ENCODE results near the gene NENF. TPM values are rescaled to one million over a fixed set of nuclear protein-coding genes. Genes with fewer than 3 reads are reported as not detected.
"Not testable (repeated sequence)": the region's sequence is repeated elsewhere in the genome, so short reads cannot be mapped to it uniquely, and the experiment has no call there.

Gene NENF
- total RNA-seq, 4 donors from 2014 or later = 82.8 to 139 (median 84.6) TPM

DNA sequence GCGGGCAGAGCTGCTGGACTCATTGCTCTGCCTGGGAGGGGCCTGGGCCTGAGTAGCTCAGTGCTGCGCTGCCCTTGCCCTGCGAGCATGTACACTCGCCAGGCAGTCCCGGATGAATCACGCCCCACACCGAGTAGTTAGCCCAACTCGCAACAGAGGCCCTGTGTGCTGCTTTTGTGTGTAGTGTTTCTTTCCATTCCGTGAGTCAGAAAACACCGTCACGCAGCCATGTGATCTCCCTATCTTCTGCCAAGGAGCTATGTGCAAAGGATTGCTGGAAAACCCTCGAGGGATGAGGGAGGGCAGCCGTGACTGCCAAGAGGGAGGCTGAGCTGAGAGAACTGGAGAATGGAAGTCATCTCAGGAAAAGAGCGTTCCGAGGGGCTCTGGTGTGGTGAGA lies 37.3 kb downstream of the NENF start:
- TF ChIP-seq POLR2A (IDR thresholded peaks at IDR 0.05) = no peak
- TF ChIP-seq, protein P1, sequence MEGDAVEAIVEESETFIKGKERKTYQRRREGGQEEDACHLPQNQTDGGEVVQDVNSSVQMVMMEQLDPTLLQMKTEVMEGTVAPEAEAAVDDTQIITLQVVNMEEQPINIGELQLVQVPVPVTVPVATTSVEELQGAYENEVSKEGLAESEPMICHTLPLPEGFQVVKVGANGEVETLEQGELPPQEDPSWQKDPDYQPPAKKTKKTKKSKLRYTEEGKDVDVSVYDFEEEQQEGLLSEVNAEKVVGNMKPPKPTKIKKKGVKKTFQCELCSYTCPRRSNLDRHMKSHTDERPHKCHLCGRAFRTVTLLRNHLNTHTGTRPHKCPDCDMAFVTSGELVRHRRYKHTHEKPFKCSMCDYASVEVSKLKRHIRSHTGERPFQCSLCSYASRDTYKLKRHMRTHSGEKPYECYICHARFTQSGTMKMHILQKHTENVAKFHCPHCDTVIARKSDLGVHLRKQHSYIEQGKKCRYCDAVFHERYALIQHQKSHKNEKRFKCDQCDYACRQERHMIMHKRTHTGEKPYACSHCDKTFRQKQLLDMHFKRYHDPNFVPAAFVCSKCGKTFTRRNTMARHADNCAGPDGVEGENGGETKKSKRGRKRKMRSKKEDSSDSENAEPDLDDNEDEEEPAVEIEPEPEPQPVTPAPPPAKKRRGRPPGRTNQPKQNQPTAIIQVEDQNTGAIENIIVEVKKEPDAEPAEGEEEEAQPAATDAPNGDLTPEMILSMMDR (IDR thresholded peaks at IDR 0.05) = no peak
- WGBS, 2 donors = 17 to 32% methylated on average over 15 of the region's 15 CpGs
- no peak overlapping the region for H3K4me3 ChIP-seq (ENCODE audit: low read depth, poor library complexity, severe bottlenecking)
- intact Hi-C loops (cut with DNase I; ENCODE audit: low total_unique reads) = loop anchor here (10.0 kb wide), 1 partner anchor 155 kb away; a partner anchor contains a TSS
- peak; percentile 93 to 97 for DNase-seq (ENCODE audit: low spot score in 2 of 2)

GRCh38 chr1:212471286-212471685 lies 38.6 kb downstream of the NENF start:
- no peak for DNase-seq (ENCODE audit: low spot score in 2 of 2)
- no peak for TF ChIP-seq POLR2A (IDR thresholded peaks at IDR 0.05)
- TF ChIP-seq, protein P1 (IDR thresholded peaks at IDR 0.05) = no peak
- H3K4me3 ChIP-seq (ENCODE audit: low read depth, poor library complexity, severe bottlenecking) = no peak overlapping the region
- intact Hi-C loops (cut with DNase I; ENCODE audit: low total_unique reads) = loop anchor here (10.0 kb wide), 1 partner anchor 154 kb away; a partner anchor contains a TSS
- 99% methylated on average over 3 of the region's 3 CpGs for WGBS, 2 donors

DNA sequence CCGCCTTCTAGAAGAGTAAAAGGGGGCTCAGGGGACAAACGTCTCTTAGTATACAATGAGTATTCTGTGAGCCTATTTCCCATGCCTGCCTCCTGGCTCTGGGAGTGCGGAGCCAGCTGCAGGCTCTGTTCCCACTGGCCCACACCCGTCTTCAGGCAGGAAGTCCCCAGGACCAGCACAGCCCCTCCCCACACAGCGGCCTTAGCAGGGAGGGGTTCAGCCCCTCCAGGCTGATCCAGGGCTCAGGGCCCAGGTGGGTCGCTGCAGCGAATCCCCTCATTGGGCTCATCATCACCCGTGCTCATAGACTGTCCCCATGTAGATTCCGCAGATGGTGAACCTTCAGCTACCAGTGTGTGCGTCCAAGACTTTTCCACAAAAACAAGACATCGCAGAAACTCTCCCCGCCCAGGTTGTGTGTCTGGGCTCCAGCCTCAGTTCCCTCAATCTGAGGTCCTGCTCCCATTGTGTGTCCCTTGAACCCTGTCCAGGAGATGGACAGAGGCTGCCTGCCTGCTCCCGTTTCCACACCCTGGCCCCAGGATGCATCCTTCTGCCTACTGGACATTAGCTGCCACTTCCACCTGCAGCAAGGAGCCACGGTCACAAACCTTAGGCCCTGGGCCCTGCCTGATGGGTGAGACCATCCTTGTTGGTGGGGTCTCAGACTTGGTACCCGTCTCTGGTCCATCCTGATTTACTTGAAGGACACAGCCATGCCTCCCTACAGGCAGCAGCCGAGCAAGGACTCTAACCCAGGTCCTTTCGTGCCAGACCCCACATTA lies 39.4 kb downstream of the NENF start:
- WGBS, 2 donors = 89 to 93% methylated on average over 15 to 17 of the region's 17 CpGs
- TF ChIP-seq POLR2A (IDR thresholded peaks at IDR 0.05) = no peak
- TF ChIP-seq, protein P1 (IDR thresholded peaks at IDR 0.05) = no peak
- no peak overlapping the region for H3K4me3 ChIP-seq (ENCODE audit: low read depth, poor library complexity, severe bottlenecking)
- DNase-seq (ENCODE audit: low spot score in 2 of 2) = no peak
- intact Hi-C loops (cut with DNase I; ENCODE audit: low total_unique reads) = loop anchor here (10.0 kb wide), 1 partner anchor 153 kb away; a partner anchor contains a TSS

- TF ChIP-seq POLR2A (IDR thresholded peaks at IDR 0.05) = no peak
- TF ChIP-seq, protein P1 (IDR thresholded peaks at IDR 0.05) = no peak
- intact Hi-C loops (cut with DNase I; ENCODE audit: low total_unique reads) = loop anchor here (10.0 kb wide), 1 partner anchor 151 kb away; a partner anchor contains a TSS
- DNase-seq (ENCODE audit: low spot score in 2 of 2) = no peak
- H3K4me3 ChIP-seq (ENCODE audit: low read depth, poor library complexity, severe bottlenecking) = no peak overlapping the region
- WGBS, 2 donors = 89 to 91% methylated on average over 9 of the region's 9 CpGs
Observed at GRCh38 chr1:212473729-212474128, 41.0 kb downstream of the NENF start.

DNA sequence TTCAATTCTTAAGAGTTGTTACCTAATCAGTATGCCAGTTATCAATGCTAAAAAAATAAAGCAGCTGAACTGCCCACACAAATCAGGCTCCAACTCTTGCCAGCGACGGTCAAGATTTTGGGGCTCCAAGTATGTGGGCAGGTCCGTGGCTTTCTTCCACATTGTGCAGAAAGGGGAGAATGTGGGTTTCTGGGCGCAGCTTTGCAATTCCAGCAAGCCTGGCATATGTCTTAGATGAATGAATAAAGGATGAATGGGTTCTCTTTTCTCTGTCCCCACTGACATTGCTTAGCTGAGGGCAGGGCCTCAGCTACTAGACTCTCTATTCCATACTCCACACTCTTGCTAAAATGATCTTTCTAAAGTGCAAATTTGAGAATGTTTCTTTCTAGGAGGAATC lies 42.4 kb downstream of the NENF start:
- 83 to 85% methylated on average over 4 of the region's 4 CpGs for WGBS, 2 donors
- intact Hi-C loops (cut with DNase I; ENCODE audit: low total_unique reads) = loop anchor here (10.0 kb wide), 1 partner anchor 150 kb away; a partner anchor contains a TSS
- TF ChIP-seq POLR2A (IDR thresholded peaks at IDR 0.05) = no peak
- TF ChIP-seq, protein P1 (IDR thresholded peaks at IDR 0.05) = no peak
- H3K4me3 ChIP-seq (ENCODE audit: low read depth, poor library complexity, severe bottlenecking) = no peak overlapping the region
- DNase-seq (ENCODE audit: low spot score in 2 of 2) = no peak

DNA sequence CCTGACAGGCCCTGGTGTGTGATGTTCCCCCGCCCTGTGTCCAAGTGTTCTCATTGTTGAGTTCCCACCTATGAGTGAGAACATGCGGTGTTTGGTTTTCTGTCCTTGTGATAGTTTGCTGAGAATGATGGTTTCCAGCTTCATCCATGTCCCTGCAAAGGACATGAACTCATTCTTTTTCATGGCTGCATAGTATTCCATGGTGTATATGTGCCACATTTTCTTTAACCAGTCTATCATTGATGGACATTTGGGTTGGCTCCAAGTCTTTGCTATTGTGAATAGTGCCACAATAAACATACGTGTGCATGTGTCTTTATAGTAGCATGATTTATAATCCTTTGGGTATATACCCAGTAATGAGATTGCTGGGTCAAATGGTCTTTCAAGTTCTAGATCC lies 43.1 kb downstream of the NENF start:
- not testable (repeated sequence) for DNase-seq (ENCODE audit: low spot score in 2 of 2); H3K4me3 ChIP-seq (ENCODE audit: low read depth, poor library complexity, severe bottlenecking)
- intact Hi-C loops (cut with DNase I; ENCODE audit: low total_unique reads) = loop anchor here (10.0 kb wide), 1 partner anchor 149 kb away; a partner anchor contains a TSS
- 92 to 94% methylated on average over 3 of the region's 3 CpGs for WGBS, 2 donors
